ENCODE results near the gene IGFBP5. TPM values are rescaled to one million over a fixed set of nuclear protein-coding genes. Genes with fewer than 3 reads are reported as not detected.

IGFBP5 gene
- total RNA-seq, 4 donors from 2014 or later: 178 to 1,859 (median 1,369) TPM

- 1 to 2% methylated on average over 20 to 23 of the region's 71 CpGs for WGBS, 2 donors
- Histone ChIP-seq H3K36me3 (no peaks in the 10 kb centered on the region), H3K27ac (peak overlapping the region in 1 of 4 donors; percentile 39), H3K4me1 (peaks cover 0 to 49% (median 26%) of the 10 kb centered on the region in 4 donors), H3K9me3 (no peaks in the 10 kb centered on the region), H3K27me3 (peaks cover 0 to 55% of the 10 kb centered on the region in 2 donors), H3K4me3 (peak overlapping the region; percentile 9 to 59 (median 38))
- TF ChIP-seq CTCF (IDR thresholded peaks at IDR 0.05) (peak in 1 of 5 experiments; percentile 10), EP300 (IDR thresholded peaks at IDR 0.05) (no peak)
- DNase-seq (ENCODE audit: low spot score in 2 of 2): no peak
Measured at GRCh38 chr2:216633616-216634369, 61.6 kb downstream of the IGFBP5 start.

GRCh38 chr2:216632952-216633615 lies 62.3 kb downstream of the IGFBP5 start, which contains the start of gene IGFBP2:
Gene IGFBP2, plus strand, starts transcription at chr2:216633420. Its CDS starts 104 bp downstream, at chr2:216633524.
- Histone ChIP-seq H3K4me1 (peaks cover 0 to 49% (median 26%) of the 10 kb centered on the region in 4 donors), H3K36me3 (no peaks in the 10 kb centered on the region), H3K9me3 (no peaks in the 10 kb centered on the region), H3K4me3 (peak within 1 kb of the TSS; percentile 9 to 59 (median 41)), H3K27me3 (peaks cover 0 to 47% of the 10 kb centered on the region in 2 donors), H3K27ac (peak within 1 kb of the TSS in 1 of 4 donors; percentile 39)
- TF ChIP-seq EP300 (IDR thresholded peaks at IDR 0.05) (no peak), CTCF (IDR thresholded peaks at IDR 0.05) (no peak), POLR2A (IDR thresholded peaks at IDR 0.05) (no peak)
- WGBS, 2 donors: 1 to 4% methylated on average over 18 to 50 of the region's 70 CpGs
- DNase-seq (ENCODE audit: low spot score in 2 of 2): no peak

- no peak for DNase-seq (ENCODE audit: low spot score in 2 of 2)
- H3K27me3 ChIP-seq: peaks cover 0 to 41% of the 10 kb centered on the region in 2 donors
- H3K4me1 ChIP-seq: peaks cover 0 to 46% (median 23%) of the 10 kb centered on the region in 4 donors
- WGBS, 2 donors: 47 to 51% methylated on average over 13 of the region's 13 CpGs
- no peaks in the 10 kb centered on the region for H3K36me3 ChIP-seq
- H3K4me3 ChIP-seq: peak overlapping the region in 1 of 4 donors; percentile 59
- H3K27ac ChIP-seq: no peak overlapping the region
- H3K9me3 ChIP-seq: no peaks in the 10 kb centered on the region
- TF ChIP-seq POLR2A (IDR thresholded peaks at IDR 0.05) (no peak), CTCF (IDR thresholded peaks at IDR 0.05) (no peak), EP300 (IDR thresholded peaks at IDR 0.05) (no peak)
Measured at GRCh38 chr2:216632346-216632951, 62.9 kb downstream of the IGFBP5 start.

- DNase-seq (ENCODE audit: low spot score in 2 of 2): no peak
Measured at GRCh38 chr2:216629784-216630183, 65.6 kb downstream of the IGFBP5 start.

More at GRCh38 chr2:216629784-216630183, 65.6 kb downstream of the IGFBP5 start:
- Histone ChIP-seq H3K4me3 (no peak overlapping the region), H3K36me3 (no peaks in the 10 kb centered on the region), H3K27ac (no peak overlapping the region), H3K4me1 (peaks cover 0 to 19% (median 9%) of the 10 kb centered on the region in 4 donors), H3K9me3 (no peaks in the 10 kb centered on the region), H3K27me3 (peaks cover 0 to 15% of the 10 kb centered on the region in 2 donors)
- WGBS, 2 donors: 88 to 91% methylated on average over 4 of the region's 4 CpGs
- TF ChIP-seq POLR2A (IDR thresholded peaks at IDR 0.05): no peak
- no peak for TF ChIP-seq CTCF (IDR thresholded peaks at IDR 0.05)
- no peak for TF ChIP-seq EP300 (IDR thresholded peaks at IDR 0.05)

Data from tibial nerve (tissue), 4 donors.